ENCODE results near the gene CLIP1.

DNA sequence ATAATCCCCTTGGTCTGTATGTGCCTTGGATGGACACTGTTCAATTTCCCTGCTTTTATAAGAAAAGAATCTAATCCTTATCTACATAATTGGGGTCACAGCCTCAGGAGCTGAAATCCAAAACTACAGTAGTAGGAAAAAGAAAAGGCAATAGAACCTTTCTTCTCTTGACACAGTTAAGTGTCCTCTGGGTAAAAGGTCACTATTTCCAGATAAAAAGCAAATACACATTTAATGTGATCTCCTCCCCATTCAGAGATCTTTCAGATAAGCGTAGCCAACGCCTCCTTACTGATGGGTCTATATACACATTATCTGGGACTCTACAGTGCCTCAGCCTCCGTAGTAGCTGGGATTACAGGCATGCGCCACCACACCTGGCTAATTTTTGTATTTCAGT lies 73.4 kb downstream of the CLIP1 start:
- TF ChIP-seq POLR2AphosphoS5 (IDR thresholded peaks at IDR 0.05) (no peak), POLR2A (IDR thresholded peaks at IDR 0.05) (no peak)
- TF ChIP-seq, protein P1, sequence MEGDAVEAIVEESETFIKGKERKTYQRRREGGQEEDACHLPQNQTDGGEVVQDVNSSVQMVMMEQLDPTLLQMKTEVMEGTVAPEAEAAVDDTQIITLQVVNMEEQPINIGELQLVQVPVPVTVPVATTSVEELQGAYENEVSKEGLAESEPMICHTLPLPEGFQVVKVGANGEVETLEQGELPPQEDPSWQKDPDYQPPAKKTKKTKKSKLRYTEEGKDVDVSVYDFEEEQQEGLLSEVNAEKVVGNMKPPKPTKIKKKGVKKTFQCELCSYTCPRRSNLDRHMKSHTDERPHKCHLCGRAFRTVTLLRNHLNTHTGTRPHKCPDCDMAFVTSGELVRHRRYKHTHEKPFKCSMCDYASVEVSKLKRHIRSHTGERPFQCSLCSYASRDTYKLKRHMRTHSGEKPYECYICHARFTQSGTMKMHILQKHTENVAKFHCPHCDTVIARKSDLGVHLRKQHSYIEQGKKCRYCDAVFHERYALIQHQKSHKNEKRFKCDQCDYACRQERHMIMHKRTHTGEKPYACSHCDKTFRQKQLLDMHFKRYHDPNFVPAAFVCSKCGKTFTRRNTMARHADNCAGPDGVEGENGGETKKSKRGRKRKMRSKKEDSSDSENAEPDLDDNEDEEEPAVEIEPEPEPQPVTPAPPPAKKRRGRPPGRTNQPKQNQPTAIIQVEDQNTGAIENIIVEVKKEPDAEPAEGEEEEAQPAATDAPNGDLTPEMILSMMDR (IDR thresholded peaks at IDR 0.05) = no peak
